HG03175 (cell line): Measurements from ENCODE around the gene CCZ1B.
"Not testable (repeated sequence)": the region's sequence is repeated elsewhere in the genome, so short reads cannot be mapped to it uniquely, and the experiment has no call there.

Source experiments
- ATAC-seq: cut with Tn5 transposase; IDR thresholded peaks from one replicate; pipeline ENCODE4 v1.9.1; 2021; ENCODE audit warnings: mild to moderate bottlenecking, moderate library complexity; ENCODE audit not compliant: unreplicated experiment

CCZ1B gene

GRCh38 chr7:6826151-6826550 is at the start of gene CCZ1B:
Gene CCZ1B (minus strand): TSS chr7:6826275. CDS start chr7:6826197, 78 bp downstream.
- peak; percentile 99 for ATAC-seq

GRCh38 chr7:6875022-6875421 is 48.9 kb upstream of the CCZ1B start:
- ATAC-seq, result not testable (repeated sequence)

- not testable (repeated sequence) for ATAC-seq
Observed at GRCh38 chr7:6872246-6872945, 46.3 kb upstream of the CCZ1B start.

- ATAC-seq, result not testable (repeated sequence)
Observed at GRCh38 chr7:6871421-6872144, 45.5 kb upstream of the CCZ1B start.

GRCh38 chr7:6864751-6865150 is 38.7 kb upstream of the CCZ1B start:
- ATAC-seq, result not testable (repeated sequence)

- ATAC-seq, result not testable (repeated sequence)
Observed at GRCh38 chr7:6864188-6864587, 38.1 kb upstream of the CCZ1B start.

- ATAC-seq, result not testable (repeated sequence)
Observed at GRCh38 chr7:6862876-6863275, 36.8 kb upstream of the CCZ1B start.

GRCh38 chr7:6857721-6858314 is 31.7 kb upstream of the CCZ1B start:
- ATAC-seq, result not testable (repeated sequence)

- not testable (repeated sequence) for ATAC-seq
Observed at GRCh38 chr7:6855563-6856131, 29.6 kb upstream of the CCZ1B start.

- ATAC-seq, result not testable (repeated sequence)
Observed at GRCh38 chr7:6854747-6855562, 28.9 kb upstream of the CCZ1B start.

GRCh38 chr7:6853681-6854080 is 27.6 kb upstream of the CCZ1B start:
- ATAC-seq, result not testable (repeated sequence)

- ATAC-seq, result not testable (repeated sequence)
Observed at GRCh38 chr7:6849127-6849526, 23.1 kb upstream of the CCZ1B start.

GRCh38 chr7:6847751-6848150 is 21.7 kb upstream of the CCZ1B start:
- not testable (repeated sequence) for ATAC-seq

- ATAC-seq, result not testable (repeated sequence)
Observed at GRCh38 chr7:6845971-6846449, 19.9 kb upstream of the CCZ1B start.

GRCh38 chr7:6843654-6844053 is 17.6 kb upstream of the CCZ1B start:
- not testable (repeated sequence) for ATAC-seq

GRCh38 chr7:6843092-6843491 is 17.0 kb upstream of the CCZ1B start:
- not testable (repeated sequence) for ATAC-seq

GRCh38 chr7:6842278-6842921 is 16.3 kb upstream of the CCZ1B start:
- ATAC-seq, result not testable (repeated sequence)

GRCh38 chr7:6837081-6837480 is 11.0 kb upstream of the CCZ1B start:
- not testable (repeated sequence) for ATAC-seq

GRCh38 chr7:6835521-6835920 is 9.4 kb upstream of the CCZ1B start:
- ATAC-seq, result not testable (repeated sequence)

- no peak for ATAC-seq
Observed at GRCh38 chr7:6833636-6834035, 7.6 kb upstream of the CCZ1B start.
